Mammary epithelial cell (primary cell): ENCODE measurements around the gene BLOC1S4.

ENCODE experiments used
- CTCF ChIP-seq, 2 donors: IDR thresholded peaks in 1 of 2; conservative IDR thresholded peaks in 1 of 2; 2 replicates each; pipeline ENCODE4 v1.5.1; 2011 to 2012; ENCODE audit warnings: inconsistent platforms in 2 of 2, low read length in 2 of 2, mild to moderate bottlenecking in 2 of 2, control low read depth in 1 of 2, low read depth in 1 of 2; ENCODE audit not compliant: insufficient read depth in 1 of 2; ENCODE audit errors: extremely low read depth in 1 of 2
- EZH2 ChIP-seq: IDR thresholded peaks from 2 replicates; pipeline ENCODE4 v1.6.1; 2012; ENCODE audit warnings: low read length, inconsistent platforms, borderline replicate concordance

GRCh38 chr4:6748286-6748685, 32.3 kb downstream of the BLOC1S4 start:
- TF ChIP-seq CTCF (conservative IDR thresholded peaks at IDR 0.05 in 1 of 2, IDR thresholded peaks at IDR 0.05 in 1 of 2; ENCODE audit: extremely low read depth in 1 of 2, insufficient read depth in 1 of 2, low read depth in 1 of 2, low read length in 2 of 2) (no peak), EZH2 (no peak)
